ENCODE results near the gene AGBL2.
"Not testable (repeated sequence)": the region's sequence is repeated elsewhere in the genome, so short reads cannot be mapped to it uniquely, and the experiment has no call there.

AGBL2 gene

DNA sequence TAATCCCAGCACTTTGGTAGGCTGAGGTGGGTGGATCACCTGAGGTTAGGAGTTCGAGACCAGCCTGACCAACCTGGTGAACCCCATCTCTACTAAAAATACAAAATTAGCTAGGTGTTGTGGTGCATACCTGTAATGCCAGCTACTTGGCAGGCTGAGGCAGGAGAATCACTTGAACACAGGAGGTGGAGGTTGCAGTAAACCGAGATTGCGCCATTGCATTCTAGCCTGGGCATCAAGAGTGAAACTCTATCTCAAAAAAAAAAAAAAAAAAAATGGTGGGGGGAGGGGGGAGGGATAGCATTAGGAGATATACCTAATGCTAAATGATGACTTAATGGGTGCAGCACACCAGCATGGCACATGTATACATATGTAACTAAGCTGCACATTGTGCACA is 28.5 kb downstream of the AGBL2 start:
- not testable (repeated sequence) for DNase-seq

DNA sequence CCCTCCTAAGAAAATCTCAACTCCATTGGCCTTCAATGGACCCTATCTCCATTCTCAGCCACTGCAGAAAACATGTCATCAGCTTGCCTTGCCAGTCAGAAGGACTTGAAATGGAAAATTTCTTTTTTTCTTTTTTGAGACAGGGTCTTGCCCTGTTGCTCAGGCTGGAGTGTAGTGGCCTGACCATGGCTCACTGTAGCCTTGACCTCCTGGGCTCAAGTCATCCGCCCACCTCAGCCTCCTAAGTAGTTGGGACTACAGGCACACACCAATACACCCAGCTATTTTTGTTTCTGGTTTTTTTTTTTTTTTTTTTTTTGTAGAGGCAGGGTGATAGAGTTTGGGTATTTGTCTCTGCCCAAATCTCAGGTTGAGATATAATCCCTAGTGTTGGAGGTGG is 29.0 kb downstream of the AGBL2 start:
- DNase-seq: no peak

DNA sequence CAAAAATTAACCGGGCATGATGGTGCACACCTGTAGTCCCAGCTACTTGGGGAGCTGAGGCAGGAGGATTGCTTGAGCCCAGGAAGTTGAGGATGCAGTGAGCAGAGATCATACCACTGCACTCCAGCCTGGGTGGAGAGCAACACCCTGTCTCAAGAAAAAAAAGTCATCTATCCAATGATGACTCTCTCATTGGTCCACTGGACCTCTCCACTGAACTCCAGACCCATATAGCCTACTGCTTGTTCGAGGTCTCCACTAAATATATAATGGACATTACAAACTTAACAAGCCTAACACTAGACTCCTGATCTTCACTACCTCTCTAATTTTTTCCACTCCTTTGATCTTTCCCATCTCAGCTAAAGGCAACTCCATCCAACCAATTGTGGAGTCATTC is 39.3 kb downstream of the AGBL2 start:
- no peak for DNase-seq

DNA sequence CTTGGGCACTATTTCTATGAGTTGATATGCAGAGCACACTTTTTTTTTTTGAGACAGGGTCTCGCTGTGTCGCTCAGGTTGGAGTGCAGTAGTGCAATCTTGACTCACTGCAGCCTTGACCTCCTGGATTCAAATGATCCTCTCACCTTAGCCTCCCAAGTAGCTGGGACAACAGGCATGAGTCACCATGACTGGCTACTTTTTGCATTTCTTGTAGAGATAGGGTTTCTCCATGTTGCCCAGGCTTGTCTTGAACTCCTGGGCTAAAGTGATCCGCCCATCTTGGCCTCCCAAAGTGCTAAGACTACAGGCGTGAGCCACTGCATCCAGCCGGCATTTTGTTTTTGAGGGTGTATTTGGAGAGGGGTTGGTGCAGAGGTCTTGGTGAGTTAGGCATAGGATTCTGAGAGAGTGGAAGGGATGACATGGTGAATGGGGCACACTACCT is 42.9 kb downstream of the AGBL2 start:
- no peak for DNase-seq

DNA sequence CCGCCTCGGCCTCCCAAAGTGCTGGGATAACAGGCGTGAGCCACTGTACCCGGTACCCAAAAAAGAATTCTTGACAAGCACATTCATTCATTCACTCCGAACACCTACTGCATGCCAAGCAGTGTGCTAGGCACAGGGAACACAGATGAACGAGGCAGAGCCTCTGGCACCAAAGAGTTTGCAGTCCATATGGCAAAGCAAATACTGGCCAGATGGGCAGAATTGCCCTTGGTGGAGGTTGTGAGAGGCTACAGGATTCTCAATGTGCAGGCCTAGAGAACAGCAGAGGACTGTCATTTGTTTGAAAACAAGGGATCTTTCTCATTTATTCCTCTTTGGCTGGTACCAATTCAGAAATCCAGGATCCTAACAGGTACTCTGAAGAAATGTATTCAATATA is 45.3 kb downstream of the AGBL2 start:
- DNase-seq: no peak

DNA sequence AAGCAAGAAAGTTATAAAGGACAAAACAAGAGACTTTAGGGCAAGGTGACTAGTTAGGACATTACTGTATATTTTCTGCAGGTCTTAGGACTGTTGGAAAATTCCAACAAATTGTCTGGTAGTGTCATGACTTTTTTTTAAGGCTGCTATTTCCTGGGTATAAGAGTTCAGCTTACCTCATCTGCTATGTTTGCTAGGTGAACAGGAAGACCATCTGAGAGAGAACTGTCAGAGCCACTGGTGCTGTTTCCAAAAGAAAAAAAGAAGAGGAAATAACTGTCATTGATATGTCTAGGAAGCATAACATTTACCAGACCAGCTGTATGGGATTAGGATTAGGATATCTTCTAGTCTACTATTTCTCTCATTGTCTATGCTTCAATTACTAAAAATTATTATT is 46.5 kb downstream of the AGBL2 start:
- no peak for DNase-seq

DNA sequence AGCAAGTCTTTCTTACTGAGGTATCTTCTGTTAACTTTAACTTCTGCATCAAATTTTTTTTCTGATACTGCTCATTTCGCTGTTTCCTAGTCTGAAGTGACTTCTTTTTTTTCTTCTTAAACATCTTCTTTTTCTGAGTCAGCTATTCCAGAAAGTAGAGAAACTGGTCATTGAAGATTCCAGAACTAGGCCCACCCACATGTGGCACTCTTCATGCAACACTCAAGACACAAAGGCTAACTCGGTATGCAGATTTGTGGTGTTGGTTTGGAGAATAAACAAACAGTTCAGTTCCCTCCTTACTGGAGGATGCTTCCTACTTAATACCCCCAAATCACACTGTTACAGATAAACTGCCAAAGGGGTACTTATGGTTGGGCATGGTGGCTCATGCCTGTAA is 47.6 kb downstream of the AGBL2 start:
- DNase-seq: no peak

DNA sequence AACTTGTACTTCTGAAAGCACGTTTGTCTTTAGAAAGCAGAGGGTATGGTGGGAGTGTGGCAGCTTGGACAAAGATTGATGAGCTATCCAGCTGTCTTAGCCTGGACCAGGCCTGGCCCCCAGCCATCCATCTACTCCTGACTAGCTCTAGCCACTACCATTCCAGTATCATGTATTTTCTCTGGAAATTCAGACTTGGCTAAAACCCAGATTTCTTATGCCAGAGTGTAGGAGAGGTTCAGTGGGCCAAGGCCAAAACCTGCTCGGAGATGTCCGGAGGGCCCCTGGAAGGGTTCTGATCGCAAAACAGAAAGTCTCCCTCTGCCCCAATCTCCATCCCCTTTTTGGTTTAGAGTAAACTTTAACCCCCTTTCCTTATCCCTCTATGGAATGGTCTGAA is 48.0 kb downstream of the AGBL2 start:
- no peak for DNase-seq

DNA sequence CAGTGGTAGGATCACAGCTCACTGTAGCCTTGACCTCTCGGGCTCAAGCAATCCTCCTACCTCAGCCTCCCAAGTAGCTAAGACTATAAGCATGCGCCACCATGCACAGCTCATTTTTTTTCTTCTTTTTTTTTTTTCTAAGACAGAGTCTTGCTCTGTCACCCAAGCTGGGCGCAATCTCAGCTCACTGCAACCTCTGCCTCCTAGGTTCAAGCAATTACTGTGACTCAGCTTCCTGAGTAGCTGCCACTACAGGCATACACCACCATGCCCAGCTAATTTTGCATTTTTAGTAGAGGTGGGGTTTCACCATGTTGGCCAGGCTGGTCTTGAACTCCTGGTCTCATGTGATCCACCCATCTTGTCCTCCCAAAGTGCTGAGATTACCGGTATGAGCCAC is 50.2 kb downstream of the AGBL2 start:
- DNase-seq: not testable (repeated sequence)

DNA sequence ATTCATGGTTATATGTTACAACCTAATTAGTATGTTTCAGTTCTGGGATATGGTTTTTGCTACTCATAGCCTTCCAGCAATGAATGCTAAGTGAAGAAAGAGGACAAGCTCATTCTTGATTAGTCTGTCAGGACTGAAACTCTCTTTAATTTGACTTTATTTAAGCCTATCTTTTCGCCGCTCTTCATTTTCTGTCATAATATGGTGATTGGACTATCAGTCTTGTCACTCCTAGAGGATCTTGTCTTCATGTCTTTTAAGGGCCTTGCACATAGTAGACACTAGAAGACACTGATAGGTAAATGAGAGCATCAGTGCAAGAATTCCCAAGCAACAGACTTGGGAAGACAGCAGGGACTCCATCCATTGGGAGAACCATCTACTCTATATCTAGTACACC is 53.9 kb downstream of the AGBL2 start:
- no peak for DNase-seq

DNA sequence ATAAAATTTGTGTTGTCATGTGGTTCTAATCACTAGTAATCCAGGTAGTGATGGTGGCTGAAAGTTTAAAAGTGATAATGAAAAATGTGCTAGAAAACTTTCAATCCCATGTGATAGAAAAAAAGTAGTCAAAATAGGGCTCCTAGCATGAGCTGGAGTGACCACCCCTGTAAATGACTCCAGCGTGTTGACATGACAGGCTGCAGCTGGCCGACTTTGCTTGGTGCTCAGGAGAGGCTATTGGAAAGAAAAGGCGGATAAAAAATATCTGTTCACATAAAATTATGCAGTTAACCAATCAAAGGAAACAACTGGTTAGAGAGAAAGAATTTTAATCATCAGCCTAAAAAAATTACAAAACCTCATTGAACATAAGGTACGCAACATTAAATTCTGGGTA is 55.9 kb downstream of the AGBL2 start:
- no peak for DNase-seq

DNA sequence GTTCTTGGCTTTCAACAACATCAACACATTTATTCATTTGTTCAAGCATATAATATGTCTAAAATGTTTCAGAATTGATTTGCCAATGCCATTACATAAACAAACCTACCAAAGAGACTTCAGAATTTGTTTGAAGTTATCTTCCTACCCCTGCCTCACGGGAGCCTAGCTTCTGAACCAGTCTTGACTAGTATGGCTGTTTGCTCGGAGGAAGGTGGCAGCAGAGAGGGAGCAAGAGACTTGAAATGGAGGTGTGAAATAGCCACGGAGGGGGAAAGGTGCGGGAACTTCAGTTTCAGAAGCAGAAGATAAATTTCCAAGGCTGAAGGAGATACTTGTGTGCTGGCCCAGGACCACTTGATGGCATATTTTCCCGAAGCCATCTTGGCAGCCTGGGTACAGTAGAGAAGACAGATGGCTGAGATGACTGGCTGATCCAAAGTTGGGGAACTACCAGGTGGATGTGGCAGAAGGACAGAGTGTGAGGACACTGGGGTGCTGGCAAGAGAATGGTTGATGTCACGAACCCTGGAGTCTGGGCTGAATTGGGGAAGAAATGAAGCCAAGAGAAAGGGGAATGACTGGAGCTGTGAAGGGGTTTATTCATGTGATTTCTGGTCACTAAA is 58.8 kb downstream of the AGBL2 start:
- DNase-seq: no peak

DNA sequence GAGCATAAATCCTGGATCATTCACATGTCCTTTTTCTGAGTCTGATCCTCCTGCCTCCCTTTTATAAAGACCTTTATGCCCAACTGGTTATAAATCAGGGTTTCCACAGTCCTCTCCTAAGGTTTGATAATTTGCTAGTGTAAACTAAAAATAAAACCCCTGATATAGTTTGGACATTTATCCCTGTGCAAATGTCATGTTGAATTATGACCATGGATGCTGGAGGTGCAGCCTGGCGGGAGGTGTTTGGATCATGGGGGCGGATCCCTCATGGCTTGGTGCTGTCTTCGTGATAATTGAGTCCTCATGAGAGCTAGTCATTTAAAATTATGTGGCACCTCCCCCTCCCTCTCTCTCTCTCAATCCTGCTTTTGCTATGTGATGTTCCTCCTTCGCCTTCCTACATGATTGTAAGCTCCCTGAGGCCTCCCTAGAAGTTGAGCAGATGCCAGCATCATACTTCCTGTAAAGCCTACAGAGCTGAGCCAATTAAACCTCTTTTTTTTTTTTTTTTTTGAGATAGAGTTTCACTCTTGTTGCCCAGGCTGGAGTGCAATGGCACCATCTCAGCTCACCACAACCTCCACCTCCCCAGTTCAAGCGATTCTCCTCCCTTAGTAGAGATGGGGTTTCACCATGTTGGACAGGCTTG is 63.2 kb downstream of the AGBL2 start:
- no peak for DNase-seq

DNA sequence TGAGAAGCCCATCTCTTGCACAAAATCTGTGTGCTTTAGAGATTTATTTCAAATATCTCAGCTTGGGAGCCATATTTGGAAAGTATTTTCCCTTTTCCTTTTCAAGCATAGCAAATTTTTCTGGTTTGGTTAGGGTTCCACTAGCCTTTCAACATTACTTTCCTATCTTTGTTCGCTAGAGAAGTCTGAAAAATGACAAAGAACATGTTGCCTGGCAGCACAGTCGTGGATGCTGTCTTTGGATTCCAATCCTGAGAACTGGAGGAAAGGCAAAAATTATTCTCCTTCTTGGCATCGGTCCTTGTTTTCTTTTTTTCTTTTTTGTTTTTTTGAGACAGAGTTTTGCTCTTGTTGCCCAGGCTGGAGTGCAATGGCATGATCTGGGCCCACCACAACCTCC is 65.9 kb downstream of the AGBL2 start:
- no peak for DNase-seq

DNA sequence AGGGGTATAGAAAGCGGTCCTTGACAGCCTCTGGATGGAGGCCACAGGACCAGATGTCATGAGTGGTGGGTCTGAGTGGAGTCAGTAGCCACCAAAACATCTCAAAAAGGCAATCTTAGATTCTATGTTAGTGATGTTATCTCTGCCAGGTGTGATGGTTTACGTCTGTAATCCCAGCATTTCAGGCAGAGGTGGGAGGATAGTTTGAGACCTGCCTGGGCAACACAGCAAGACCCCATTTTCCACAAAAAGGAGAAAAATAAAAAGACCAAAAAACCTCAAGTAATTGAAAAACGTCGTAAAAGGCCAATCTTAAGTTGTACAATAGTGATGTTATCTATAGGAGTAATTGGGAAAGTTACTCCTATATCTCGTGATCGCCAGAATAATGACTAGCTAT is 69.2 kb downstream of the AGBL2 start:
- DNase-seq: no peak

DNA sequence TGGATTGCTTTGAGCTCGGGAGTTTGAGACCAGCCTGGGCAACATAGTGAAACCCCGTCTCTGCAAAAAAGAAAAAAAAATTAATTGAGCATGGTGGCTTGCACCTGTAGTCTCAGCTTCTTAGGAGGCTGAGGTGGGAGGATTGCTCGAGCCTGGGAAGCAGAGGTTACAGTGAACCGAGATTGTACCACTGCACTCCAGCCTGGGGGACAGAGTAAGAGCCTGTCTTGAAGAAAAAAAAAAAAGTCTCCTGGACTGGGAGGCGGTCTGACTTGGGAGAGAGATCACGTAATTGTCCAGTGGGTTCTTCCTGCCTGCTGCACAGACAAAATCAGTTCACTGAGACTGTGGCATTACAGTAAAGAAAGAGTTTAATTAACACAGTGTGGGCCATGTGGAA is 69.7 kb downstream of the AGBL2 start:
- DNase-seq: no peak

DNA sequence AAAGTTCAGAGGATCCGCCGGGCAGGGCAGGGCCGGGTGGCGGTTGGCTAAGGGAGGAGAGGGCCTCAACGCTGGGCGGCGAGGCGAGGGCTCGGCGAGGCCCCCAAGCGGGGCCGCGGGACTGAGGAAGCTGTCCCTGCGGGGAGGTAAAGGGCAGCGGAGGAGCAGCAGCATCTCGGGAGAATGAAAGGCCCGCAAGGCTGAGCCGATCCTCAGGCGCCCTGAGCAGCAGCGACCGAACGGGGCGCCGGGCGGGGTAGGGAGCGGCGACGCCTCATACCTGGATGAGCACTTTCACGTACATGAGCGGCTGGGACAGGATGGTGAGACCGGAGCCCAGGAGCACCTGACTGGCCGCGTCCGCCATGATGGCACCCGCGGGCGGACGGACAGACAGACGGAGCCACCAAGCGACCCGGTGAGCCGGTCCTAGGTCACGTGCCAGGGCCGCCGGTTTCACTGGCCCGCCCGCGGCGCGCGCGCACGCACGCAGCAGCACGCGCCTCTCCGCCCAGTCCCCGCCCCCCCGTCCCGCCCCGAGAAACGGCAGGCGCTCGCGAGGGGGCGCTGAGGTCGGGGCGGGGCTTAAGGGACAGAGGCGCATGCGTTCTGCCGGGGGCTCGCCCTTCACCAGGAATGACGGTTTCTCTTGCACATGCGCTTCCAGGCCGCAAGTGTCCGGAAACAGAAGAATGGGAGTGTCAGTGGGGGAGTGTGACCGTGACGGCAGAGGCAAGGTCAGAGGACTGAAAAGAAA is 72.9 kb downstream of the AGBL2 start, which contains the start of gene MTCH2:
MTCH2 (minus strand) TSS at position 461 of the 757 bp plus-strand sequence; CDS start at position 367, 94 bp downstream.
- peak; percentile 97 for DNase-seq

DNA sequence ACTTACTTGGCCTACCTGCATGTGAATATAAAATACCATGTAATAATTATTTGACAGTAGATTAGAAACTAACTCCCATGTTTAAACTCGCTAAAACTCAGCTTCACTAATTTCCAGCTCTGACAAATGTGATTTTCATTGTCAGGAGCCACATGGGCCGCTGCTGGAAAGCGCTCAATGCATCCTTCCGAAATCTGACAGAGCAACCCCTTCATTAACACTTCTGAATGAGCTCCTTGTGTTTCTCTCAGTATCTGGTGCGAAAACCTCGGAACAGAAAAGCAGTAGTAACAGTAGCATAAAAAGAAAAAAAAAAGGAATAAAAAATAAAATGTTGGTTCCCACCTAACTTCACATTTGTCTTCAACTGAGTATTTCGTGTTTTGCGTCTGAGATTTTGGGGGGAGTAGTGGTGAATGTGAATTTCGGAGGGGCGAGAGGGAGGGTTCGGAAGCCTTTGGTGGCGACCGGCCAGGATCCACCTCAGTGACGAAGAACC is 73.5 kb downstream of the AGBL2 start:
- DNase-seq: no peak

DNA sequence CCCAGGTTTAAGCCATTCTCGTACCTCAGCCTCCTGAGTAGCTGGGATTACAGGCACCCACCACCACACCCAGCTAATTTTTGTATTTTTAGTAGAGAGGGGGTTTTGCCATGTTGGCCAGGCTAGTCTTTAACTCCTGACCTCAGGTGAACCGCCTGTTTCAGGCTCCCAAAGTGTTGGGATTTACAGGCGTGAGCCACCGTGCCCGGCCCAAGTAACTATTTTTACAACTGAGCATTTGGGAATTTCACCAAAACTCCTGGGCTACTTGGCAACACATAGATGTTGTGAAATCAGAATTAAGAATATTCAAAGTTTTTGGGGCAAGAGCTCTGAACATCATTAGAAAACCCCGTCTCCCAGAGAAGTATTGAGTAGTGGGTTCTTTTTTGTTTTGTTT is 74.7 kb downstream of the AGBL2 start:
- DNase-seq: not testable (repeated sequence)

DNA sequence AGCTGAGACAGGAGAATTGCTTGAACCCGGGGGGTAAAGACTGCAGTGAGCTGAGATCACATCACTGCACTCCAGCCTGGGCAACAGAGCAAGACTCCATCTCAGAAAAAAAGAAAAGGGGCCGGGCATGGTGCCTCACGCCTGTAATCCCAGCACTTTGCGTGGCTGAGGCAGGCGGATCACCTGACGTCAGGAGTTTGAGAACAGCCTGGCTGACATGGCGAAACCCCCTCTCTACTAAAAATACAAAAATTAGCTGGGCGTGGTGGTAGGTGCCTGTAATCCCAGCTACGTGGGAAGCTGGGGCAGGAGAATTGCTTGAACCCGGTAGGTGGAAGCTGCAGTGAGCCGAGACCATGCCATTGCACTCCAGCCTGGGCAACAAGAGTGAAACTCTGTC is 78.8 kb downstream of the AGBL2 start:
- not testable (repeated sequence) for DNase-seq

DNA sequence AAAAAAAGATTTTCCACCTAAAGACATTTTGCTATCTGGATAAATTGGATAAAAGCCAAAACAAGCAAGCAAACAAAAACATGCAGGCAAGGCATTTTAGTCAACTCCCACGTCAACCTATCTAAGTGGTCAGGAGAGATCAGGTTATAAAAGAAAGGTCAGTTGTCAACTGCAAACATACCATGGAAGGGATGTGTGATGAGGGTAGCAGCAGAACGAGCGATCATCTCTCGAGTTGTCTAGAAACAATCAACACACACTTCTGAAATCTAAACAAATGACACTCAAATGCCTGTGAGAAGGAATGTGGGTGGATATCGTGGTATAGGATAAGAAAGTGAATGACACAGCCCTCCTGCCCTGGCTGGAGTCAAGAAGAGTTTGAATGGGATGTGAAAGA is 83.7 kb downstream of the AGBL2 start:
- no peak for DNase-seq

DNA sequence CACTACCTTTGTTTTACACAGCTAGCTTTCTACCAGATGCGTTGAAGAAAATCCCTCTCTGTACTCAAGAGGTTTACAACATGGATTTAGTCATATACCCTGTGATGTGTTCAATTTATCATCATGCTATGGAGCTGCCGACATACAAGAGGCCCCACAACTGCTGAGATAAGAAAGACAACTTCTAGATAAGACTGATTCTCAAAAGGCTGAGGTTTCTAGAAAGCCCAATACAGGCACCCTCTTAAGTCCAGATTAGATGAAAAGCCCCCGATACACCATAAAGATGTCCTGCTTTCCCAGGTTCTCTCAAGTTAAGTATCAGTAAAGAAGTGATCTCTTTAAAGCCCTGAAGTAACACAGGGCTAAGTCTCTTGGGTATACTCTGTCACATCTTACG is 87.1 kb downstream of the AGBL2 start:
- DNase-seq: no peak

DNA sequence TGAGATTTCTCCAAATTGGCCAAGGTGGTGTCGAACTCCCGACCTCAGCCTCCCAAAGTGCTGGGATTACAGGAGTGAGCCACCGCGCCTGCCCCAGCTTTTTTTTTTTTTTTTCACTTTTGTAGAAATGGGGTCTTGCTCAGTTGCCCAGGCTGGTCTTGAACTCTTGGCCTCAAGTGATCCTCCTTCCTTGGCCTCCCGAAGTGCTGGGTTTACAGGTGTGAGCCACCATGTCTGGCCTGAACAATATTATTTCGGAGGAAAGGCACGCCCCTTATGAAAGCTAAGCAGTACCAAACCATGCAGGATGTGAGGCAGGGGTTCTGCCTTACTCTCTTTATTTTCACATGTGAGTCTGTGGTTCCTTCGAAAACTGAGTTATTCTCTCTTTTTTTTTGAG is 88.9 kb downstream of the AGBL2 start:
- DNase-seq: no peak

DNA sequence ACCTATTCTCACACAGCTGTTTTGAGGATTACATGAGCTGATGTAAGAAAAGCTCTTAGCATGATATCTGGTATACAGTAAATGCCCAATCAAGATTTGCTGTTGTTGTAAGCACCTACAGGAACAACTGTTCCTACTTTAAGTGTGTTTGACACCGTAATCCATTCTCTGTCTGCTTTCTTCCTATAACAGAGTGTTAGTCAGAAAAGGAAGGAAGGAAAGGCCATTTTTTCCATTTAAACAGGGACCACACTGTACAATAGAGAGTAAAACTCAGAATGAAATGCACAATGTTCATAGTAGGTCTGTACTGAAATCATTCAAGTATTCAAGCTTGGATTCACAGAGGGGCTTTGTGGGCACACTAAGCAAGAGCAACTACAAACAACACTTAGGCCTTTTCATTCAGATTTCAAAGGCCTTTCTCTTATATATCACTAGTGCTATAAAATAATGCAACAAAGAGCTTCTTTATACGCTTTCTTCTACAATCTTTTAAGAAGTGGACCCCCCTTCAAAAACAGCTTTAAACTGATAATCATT is 94.3 kb downstream of the AGBL2 start:
- DNase-seq: no peak
